Stimulated activated CD4-positive, alpha-beta T cell treated with anti-CD3 and anti-CD28 coated beads, Interleukin-2, amount 100 ng/mL, for 24 hours (primary cell): ENCODE results near the gene TNNT3.
"Not testable (repeated sequence)": the region's sequence is repeated elsewhere in the genome, so short reads cannot be mapped to it uniquely, and the experiment has no call there.

Source experiments
- DNase-seq, 2 donors: peaks; one replicate each; pipeline ENCODE4 v3.0.0-alpha.2; 2020

The TNNT3 gene

GRCh38 chr11:1936072-1936780 lies 16.7 kb downstream of the TNNT3 start:
- DNase-seq = no peak

- no peak for DNase-seq
Observed at GRCh38 chr11:1936781-1937615, 17.5 kb downstream of the TNNT3 start.

- DNase-seq = no peak
Observed at GRCh38 chr11:1937616-1938342, 18.3 kb downstream of the TNNT3 start.

- DNase-seq = no peak
Observed at GRCh38 chr11:1938343-1939005, 19.0 kb downstream of the TNNT3 start.

GRCh38 chr11:1939006-1939625 lies 19.6 kb downstream of the TNNT3 start:
- no peak for DNase-seq

- DNase-seq = not testable (repeated sequence)
Observed at GRCh38 chr11:1939788-1940187, 20.3 kb downstream of the TNNT3 start.

- no peak for DNase-seq
Observed at GRCh38 chr11:1942558-1943260, 23.2 kb downstream of the TNNT3 start.

- no peak for DNase-seq
Observed at GRCh38 chr11:1943576-1943975, 24.1 kb downstream of the TNNT3 start.

- DNase-seq = no peak
Observed at GRCh38 chr11:1943977-1944376, 24.5 kb downstream of the TNNT3 start.

GRCh38 chr11:1946812-1947484 lies 27.4 kb downstream of the TNNT3 start, which contains the start of gene MRPL23:
MRPL23 (plus strand) TSS chr11:1947332; CDS start chr11:1947363, 31 bp downstream.
- peak in 1 of 2 donors; percentile 53 for DNase-seq

GRCh38 chr11:1947592-1948237 lies 28.2 kb downstream of the TNNT3 start:
- no peak for DNase-seq

GRCh38 chr11:1948389-1948788 lies 28.9 kb downstream of the TNNT3 start:
- no peak for DNase-seq

GRCh38 chr11:1949302-1949701 lies 29.8 kb downstream of the TNNT3 start:
- no peak for DNase-seq

- no peak for DNase-seq
Observed at GRCh38 chr11:1949922-1950321, 30.4 kb downstream of the TNNT3 start.

- no peak for DNase-seq
Observed at GRCh38 chr11:1952806-1953482, 33.4 kb downstream of the TNNT3 start.

- peak; percentile 12 to 20 for DNase-seq
Observed at GRCh38 chr11:1953489-1954266, 34.2 kb downstream of the TNNT3 start.

GRCh38 chr11:1958367-1958766 lies 38.9 kb downstream of the TNNT3 start:
- no peak for DNase-seq

GRCh38 chr11:1959786-1960185 lies 40.3 kb downstream of the TNNT3 start:
- no peak for DNase-seq

GRCh38 chr11:1963864-1964263 lies 44.4 kb downstream of the TNNT3 start:
- no peak for DNase-seq
